Measurements from ENCODE around the gene FANCF.

The FANCF gene

DNA sequence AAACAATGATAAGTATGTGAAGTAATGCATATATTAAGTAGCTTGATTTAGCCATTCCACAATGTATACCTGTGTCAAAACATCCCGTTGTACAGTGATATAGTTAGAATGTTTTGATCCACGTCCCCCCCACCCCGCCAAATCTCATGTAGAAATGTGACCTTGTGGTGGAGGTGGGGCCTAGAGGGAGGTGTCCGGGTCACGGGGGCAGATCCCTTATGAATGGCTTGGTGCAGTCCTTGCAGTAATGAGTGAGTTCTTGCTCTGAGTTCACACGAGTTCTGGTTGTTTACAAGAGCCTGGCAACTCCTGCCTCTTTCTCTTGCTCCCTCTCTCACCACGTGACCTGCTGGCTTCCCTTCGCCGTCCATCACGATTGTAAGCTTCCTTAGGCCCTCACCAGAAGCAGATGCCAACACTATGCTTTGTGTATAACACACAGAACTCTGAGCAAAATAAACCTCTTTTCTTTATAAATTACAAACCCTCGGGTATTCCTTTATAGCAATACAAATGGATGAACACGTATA is 41.6 kb downstream of the FANCF start:
- no peak overlapping the region for H3K4me3 ChIP-seq (ENCODE audit: low read depth, low read length)
- DNase-seq (ENCODE audit: low read depth): no peak
- TF ChIP-seq, protein P1, sequence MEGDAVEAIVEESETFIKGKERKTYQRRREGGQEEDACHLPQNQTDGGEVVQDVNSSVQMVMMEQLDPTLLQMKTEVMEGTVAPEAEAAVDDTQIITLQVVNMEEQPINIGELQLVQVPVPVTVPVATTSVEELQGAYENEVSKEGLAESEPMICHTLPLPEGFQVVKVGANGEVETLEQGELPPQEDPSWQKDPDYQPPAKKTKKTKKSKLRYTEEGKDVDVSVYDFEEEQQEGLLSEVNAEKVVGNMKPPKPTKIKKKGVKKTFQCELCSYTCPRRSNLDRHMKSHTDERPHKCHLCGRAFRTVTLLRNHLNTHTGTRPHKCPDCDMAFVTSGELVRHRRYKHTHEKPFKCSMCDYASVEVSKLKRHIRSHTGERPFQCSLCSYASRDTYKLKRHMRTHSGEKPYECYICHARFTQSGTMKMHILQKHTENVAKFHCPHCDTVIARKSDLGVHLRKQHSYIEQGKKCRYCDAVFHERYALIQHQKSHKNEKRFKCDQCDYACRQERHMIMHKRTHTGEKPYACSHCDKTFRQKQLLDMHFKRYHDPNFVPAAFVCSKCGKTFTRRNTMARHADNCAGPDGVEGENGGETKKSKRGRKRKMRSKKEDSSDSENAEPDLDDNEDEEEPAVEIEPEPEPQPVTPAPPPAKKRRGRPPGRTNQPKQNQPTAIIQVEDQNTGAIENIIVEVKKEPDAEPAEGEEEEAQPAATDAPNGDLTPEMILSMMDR (conservative IDR thresholded peaks at IDR 0.05; ENCODE audit: low read depth, low read length): no peak

GRCh38 chr11:22582151-22582410 is 43.5 kb downstream of the FANCF start:
- no peak overlapping the region for H3K4me3 ChIP-seq (ENCODE audit: low read depth, low read length)
- TF ChIP-seq, protein P1 (conservative IDR thresholded peaks at IDR 0.05; ENCODE audit: low read depth, low read length): no peak
- DNase-seq (ENCODE audit: low read depth): no peak

DNA sequence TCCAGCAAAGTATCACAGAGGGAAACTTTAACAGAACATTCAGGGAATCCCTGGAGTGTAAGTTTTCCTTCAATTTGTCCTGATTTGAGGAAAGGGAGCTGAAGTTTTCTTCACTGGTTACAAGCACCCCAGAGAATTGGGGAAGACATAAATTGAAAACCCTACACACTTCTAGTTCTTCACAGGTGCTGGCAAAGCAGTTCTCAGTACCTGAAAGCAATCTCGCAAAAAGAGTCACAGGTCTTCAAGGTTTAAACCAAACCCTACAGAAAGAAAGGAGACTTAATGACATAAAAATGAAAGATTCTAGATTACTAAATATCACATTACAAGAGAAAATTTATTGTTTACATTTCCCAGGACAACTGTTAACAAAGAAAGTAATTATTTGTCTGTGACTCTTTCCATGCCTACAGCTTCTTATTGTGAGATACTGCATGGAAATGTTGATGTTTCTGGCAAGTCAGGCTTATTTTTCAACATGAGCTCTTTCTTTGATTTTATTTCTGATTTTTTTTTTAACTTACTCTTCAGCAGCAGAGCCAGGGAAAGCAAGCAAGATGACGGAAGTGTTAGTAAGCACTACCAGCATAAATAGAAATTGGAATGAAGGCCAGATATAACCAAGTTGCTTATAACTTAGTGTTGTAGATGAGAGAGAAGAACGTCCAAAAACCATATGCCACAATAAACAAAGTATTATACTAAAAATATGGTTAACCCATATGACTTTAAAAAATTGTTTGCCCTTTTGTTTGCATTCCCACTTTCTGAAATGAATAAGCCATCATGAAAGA is 44.1 kb downstream of the FANCF start:
- no peak overlapping the region for H3K4me3 ChIP-seq (ENCODE audit: low read depth, low read length)
- DNase-seq (ENCODE audit: low read depth): no peak
- TF ChIP-seq, protein P1 (conservative IDR thresholded peaks at IDR 0.05; ENCODE audit: low read depth, low read length): no peak

- DNase-seq (ENCODE audit: low read depth): no peak
- H3K4me3 ChIP-seq (ENCODE audit: low read depth, low read length): no peak overlapping the region
- TF ChIP-seq, protein P1 (conservative IDR thresholded peaks at IDR 0.05; ENCODE audit: low read depth, low read length): no peak
Measured at GRCh38 chr11:22577854-22578253, 47.8 kb downstream of the FANCF start.
